HG02798 (cell line): Measurements from ENCODE around the gene OR2Y1.
A peak's percentile ranks its signal among the peaks of the same experiment; 100 is the strongest.
"Not testable (repeated sequence)": the region's sequence is repeated elsewhere in the genome, so short reads cannot be mapped to it uniquely, and the experiment has no call there.

Experiments
- ATAC-seq: cut with Tn5 transposase; IDR thresholded peaks from one replicate; pipeline ENCODE4 v1.9.1; 2021; ENCODE audit warnings: mild to moderate bottlenecking; ENCODE audit not compliant: unreplicated experiment, poor library complexity

The OR2Y1 gene

DNA sequence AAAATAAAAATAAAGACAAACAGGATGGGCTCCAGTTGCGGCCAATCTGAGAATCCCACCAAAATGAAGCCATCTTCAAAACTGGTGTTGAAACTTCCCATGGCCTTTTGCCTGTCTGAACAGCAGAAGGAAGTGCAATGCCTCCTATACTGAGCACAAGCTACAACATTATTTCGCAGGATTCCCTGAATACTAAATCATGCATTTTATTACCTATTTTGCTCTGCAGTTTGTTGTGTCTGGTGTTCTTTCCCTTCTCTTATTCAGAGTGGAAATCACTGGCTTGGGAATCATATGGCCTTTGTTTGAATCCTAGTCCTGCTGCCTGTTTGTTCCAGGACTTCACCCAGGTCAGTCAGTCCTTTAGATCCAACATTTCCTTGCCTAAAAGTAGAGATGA is at the start of gene OR2Y1:
OR2Y1 (minus strand) TSS at position 101 of the 400 bp plus-strand sequence; CDS start at position 101, 0 bp downstream.
- no peak for ATAC-seq

- ATAC-seq = not testable (repeated sequence)
These were observed 49.0 kb upstream of the OR2Y1 start for GRCh38 chr5:180788651-180789410.

DNA sequence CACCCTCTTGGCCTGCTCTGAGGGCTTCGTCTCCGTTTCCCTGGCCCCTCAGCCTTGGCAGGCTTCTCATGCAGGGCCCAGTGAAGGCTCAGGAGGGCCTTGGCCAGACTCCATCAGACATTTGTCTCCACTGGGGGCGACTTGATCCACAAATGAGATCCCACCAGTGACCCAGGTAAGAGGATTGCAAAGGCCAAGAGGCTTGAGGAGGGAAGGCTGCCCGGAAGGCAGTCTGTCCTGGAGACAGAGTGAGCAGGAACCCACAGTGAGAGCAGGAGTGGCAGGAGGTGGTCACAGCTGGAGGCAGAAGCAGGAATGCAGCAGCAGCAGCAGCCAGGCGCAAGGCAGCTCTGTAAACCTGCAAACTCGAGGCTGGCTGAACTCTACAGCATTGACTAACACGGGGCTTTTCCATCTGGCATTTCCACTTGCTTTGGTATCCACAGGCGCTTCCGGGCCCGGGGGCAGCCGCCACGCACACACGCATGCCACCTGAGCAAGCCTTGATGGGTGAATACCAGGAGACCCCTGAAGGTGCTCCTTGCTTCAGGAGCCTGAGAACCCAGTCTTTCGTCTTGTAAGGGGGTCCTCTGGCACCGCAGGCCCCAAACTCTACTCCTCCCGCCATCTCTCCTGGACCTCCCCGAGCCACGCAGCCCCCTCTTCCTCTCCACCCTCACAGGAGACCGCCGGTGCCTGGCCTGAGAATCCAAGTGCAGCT is 48.0 kb upstream of the OR2Y1 start:
- no peak for ATAC-seq

DNA sequence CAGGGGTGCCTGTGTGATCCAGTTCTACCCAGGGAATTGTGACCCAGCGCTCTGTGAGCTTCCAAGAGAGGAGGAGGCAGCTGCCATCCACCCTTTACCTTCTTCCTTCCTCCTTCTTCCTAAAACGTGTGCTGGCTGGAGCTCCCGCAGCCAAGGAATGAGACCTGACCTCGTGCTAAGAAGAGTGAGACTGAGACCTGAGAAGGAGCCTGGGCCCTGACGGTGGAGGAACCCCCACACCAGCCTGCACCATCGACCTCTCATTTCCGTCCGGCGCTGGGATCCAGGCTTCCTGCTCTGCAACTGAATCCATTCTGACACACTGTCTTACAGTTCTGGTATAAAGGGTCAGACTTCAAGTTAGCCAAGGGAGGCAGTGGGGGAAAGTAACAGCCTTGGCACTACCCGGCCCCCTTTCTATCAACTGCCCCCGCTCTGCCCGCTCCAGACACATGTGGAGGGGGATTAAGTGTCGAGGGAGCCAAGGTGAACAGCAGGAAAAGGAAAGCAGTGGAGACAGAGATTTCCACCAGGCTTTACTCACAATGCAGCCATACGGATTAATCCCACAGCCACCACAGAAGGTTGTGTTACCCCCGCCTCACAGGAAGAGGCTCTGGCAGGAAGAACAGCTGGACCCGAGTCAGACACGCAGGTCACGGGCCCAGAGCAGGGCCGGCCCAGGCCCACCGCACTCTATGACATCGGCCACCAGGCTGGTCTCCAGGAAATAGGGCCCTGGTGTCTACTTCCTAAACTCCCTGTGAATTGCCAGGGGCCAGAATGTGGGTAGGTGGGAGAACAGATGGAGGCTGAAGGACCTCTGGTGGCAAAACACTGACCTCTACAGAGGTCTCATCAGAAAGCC is 46.9 kb upstream of the OR2Y1 start:
- no peak for ATAC-seq

DNA sequence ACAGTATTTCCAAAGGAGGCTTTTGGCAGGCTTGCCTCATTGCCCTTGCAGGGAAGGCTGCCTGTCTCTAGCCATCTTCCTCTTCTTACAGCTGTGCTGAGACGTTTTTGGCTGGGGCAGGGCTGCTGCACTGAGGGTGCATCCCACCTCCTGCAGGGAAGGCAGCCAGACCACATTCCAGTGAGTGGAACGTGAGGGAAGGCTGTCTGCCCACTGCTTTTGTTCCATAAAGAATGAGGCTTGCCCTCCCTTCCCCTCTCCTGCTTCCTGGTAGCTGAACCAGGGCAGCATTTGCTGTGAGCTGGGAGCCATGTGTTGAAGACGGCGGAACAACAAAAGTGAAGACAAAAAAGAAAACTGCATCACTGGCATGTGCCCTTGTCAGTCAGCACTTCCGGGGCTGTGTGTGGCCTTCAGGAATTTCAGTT is 46.0 kb upstream of the OR2Y1 start:
- ATAC-seq = no peak

- ATAC-seq = no peak
These were observed 45.4 kb upstream of the OR2Y1 start for GRCh38 chr5:180785121-180785781.

DNA sequence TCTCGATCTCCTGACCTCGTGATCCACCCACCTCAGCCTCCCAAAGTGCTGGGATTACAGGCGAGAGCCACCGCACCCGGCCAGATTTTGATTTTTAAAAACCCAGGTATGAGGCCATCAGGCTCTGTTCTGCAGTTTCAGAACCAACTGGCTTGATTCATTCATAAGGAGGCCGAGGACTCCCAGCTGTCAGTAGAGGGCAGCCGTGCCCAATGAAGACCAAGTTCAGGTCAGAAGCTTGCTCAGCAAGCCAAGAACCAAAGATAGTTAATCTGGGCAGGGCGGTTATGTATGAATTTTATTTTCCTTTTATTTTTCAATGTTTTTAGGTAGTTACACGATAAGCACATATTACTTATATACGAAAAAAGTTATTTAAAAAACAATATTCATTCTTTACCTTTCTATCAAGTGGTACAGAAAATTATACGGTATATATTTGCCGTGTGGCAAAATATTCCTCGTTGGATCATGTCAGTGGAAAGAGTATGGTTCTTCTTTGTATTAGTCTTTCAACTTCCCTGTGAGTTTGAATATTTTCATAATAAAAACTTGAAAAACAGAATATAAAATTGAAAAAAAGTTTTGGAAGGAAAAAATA is 44.7 kb upstream of the OR2Y1 start:
- ATAC-seq = peak; percentile 66

- ATAC-seq = no peak
These were observed 43.6 kb upstream of the OR2Y1 start for GRCh38 chr5:180783340-180784052.

GRCh38 chr5:180782748-180783147 is 42.9 kb upstream of the OR2Y1 start:
- ATAC-seq = no peak

DNA sequence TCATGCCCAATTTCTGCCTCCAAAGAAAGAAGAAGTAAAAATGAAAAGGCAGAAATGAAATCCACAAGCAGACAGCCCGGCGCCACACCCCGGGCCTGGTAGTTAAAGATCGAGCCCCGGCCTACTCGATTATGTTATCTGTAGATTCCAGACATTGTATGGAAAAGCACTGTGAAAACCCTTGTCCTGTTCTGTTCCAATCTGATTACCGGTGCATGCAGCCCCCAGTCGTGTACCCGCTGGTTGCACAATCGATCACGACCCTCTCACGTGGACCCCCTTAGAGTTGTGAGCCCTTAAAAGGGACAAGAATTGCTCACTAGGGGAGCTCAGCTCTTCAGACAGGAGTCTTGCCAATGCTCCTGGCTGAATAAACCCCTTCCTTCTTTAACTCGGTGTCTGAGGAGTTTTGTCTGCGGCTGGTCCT is 42.1 kb upstream of the OR2Y1 start:
- ATAC-seq = not testable (repeated sequence)

DNA sequence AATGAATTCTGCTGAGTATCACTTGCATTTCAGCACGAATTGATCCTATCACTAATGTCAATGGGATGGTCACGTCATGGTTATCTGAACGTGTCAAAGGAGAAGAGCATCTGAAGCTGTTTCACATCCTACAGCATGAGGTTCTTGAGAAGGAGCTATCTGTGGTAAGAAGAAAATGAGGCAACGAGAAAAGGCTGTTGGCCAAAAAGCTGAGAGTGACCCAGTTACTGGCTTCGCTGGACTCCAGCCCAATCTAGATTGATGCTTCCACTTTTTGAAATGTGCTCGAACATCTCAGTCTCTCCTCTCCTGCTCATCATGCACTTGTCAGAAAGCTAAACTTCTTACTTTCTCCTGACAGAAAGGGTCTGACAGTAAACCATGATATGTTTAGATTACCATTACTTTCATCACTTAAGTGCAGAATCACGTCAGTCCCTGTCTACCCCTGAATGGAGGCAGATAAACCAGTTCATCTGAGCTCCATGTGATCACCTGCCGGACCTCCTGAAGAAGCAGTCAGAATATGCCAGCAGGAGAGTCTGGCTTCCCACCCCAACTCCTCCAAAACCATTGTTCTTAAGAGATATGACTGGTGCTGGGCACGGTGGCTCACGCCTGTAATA is 40.2 kb upstream of the OR2Y1 start:
- ATAC-seq = no peak

GRCh38 chr5:180777475-180777874 is 37.6 kb upstream of the OR2Y1 start:
- no peak for ATAC-seq

- ATAC-seq = no peak
These were observed 36.5 kb upstream of the OR2Y1 start for GRCh38 chr5:180776376-180776775.

DNA sequence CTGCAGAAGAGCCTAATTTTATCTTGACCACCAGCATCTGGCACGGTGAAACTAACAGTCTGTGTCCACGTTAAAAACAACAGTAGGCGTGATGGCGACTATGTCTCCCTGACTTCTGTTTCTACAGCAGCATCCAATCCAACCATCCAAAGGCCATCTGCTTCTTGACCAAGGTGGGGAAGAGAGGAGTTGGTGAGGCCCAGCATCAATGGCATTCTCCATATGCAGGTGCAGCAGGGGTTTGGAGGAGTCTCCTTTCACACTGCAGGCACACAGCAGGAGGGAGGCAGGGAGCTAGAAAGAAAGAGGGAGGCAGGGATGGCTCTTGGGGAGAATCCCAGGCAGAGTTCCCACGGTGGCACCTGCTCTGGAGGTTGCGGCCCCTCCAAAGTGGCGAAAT is 35.8 kb upstream of the OR2Y1 start:
- no peak for ATAC-seq

GRCh38 chr5:180771839-180772238 is 32.0 kb upstream of the OR2Y1 start:
- ATAC-seq = no peak

- no peak for ATAC-seq
These were observed 30.0 kb upstream of the OR2Y1 start for GRCh38 chr5:180769821-180770220.

DNA sequence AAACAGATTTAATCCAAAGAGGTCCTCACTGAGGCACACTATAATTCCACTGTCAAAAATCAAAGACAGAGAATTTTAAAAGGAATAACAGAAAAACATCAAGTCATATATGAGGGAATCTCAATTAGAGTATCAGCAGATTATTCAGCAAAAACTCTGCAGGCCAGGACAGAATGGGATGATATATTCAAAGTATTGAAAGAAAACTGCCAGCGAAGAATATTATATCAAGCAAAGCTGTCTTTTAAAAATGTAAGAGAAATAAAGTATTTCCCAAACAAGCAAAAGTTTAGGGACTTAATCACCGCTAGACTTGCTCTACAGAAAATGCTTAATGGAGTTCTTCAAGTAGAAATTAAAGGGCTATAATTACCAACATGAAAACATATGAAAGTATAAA is 15.7 kb upstream of the OR2Y1 start:
- ATAC-seq = no peak

GRCh38 chr5:180744253-180744652 is 4.4 kb upstream of the OR2Y1 start:
- ATAC-seq = no peak

DNA sequence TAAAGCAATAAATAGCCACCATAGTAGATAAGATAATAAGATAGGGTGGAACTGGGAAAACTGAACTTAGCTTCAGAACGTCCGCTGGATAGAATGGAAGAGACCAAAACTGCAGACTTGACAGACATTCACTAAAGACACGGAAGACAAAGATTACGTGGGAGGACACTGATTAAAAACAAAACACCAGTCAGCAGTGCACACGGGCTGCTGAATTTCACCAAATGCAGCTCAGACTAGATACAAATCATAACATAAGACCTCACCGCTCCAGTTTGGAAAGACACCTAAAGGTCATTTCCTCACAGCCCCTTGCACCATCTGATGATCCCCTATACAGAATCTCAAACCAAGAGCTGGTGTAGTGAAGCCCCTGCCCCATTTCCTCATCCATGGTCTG is 2.9 kb upstream of the OR2Y1 start:
- no peak for ATAC-seq
